Fibroblast of lung (primary cell): ENCODE data around the gene TMEM131L. TPM values are rescaled to one million over a fixed set of nuclear protein-coding genes. Genes with fewer than 3 reads are reported as not detected.

Experiments used
- DNase-seq, 2 donors: peaks; one replicate each; pipeline versions ENCODE4 v3.0.0 to v3.0.0-alpha.2; 2010; ENCODE audit warnings: low read depth in 2 of 2
- H2AFZ ChIP-seq: 2 replicates; pipeline ENCODE4 v1.5.1; 2012; ENCODE audit warnings: low read length, control low read depth, inconsistent platforms
- H3K27ac ChIP-seq: 2 replicates; pipeline ENCODE4 v1.5.1; 2011; ENCODE audit warnings: low read length, control low read depth; ENCODE audit not compliant: insufficient read depth
- H3K27me3 ChIP-seq: 2 replicates; pipeline ENCODE4 v1.5.1; 2011; ENCODE audit warnings: mild to moderate bottlenecking, low read length; ENCODE audit not compliant: control insufficient read depth, insufficient read depth
- H3K36me3 ChIP-seq: 2 replicates; pipeline ENCODE4 v1.5.1; 2011; ENCODE audit warnings: low read length; ENCODE audit not compliant: control insufficient read depth, insufficient read depth
- H3K4me1 ChIP-seq: 2 replicates; pipeline ENCODE4 v1.5.1; 2011; ENCODE audit warnings: low read length; ENCODE audit not compliant: control insufficient read depth, insufficient read depth; ENCODE audit errors: extremely low read depth
- H3K4me2 ChIP-seq: 2 replicates; pipeline ENCODE4 v1.5.1; 2011; ENCODE audit warnings: low read length, control low read depth; ENCODE audit not compliant: insufficient read depth; ENCODE audit errors: extremely low read depth
- H3K4me3 ChIP-seq, 4 experiments: fragments of 200-600 bp in 1 of 4; sonication (generic) in 1 of 4; replicated peaks in 1 of 4; 2 replicates each; pipeline ENCODE4 v1.5.1; 2011 to 2016; ENCODE audit warnings: low read length in 4 of 4, low read depth in 3 of 4, mild to moderate bottlenecking in 3 of 4, control low read depth in 2 of 4, inconsistent platforms in 1 of 4, mixed read lengths in 1 of 4; ENCODE audit not compliant: insufficient read depth in 1 of 4; ENCODE audit errors: control extremely low read depth in 1 of 4
- H3K79me2 ChIP-seq: 2 replicates; pipeline ENCODE4 v1.5.1; 2012; ENCODE audit warnings: mild to moderate bottlenecking, low read length, inconsistent platforms; ENCODE audit not compliant: control insufficient read depth, insufficient read depth
- H3K9ac ChIP-seq: 2 replicates; pipeline ENCODE4 v1.5.1; 2011; ENCODE audit warnings: mild to moderate bottlenecking, low read length, control low read depth; ENCODE audit not compliant: insufficient read depth
- H3K9me3 ChIP-seq: 2 replicates; pipeline ENCODE4 v1.5.1; 2012; ENCODE audit warnings: low read depth, low read length; ENCODE audit not compliant: control insufficient read depth, insufficient read depth
- H4K20me1 ChIP-seq: 2 replicates; pipeline ENCODE4 v1.5.1; 2011; ENCODE audit warnings: low read length; ENCODE audit not compliant: control insufficient read depth, insufficient read depth; ENCODE audit errors: extremely low read depth
- CTCF ChIP-seq, 2 donors: IDR thresholded peaks in 1 of 2; conservative IDR thresholded peaks in 1 of 2; 1 replicate in 1 of 2; 2 replicates in 1 of 2; pipeline ENCODE4 v1.5.1; 2011 to 2012; ENCODE audit warnings: low read length in 2 of 2, control low read depth in 1 of 2, inconsistent platforms in 1 of 2, low read depth in 1 of 2, mild to moderate bottlenecking in 1 of 2
- EZH2 ChIP-seq: IDR thresholded peaks from 2 replicates; pipeline ENCODE4 v1.5.1; 2012; ENCODE audit warnings: low read length, control low read depth, mild to moderate bottlenecking; ENCODE audit errors: missing control alignments
- polyA plus RNA-seq, 2 donors: library from polyadenylated mRNA; depleted of rRNA in 1 of 2; stranded (reverse) in 1 of 2; unstranded in 1 of 2; fragments of >200 nt; gene quantifications; 2 replicates each; pipeline ENCODE4 v1.2.1, GENCODE V29; 2011 to 2012; ENCODE audit warnings: missing spikeins in 1 of 2
- total RNA-seq: library from RNA; depleted of rRNA; stranded (reverse); fragments of >200 nt; gene quantifications from 2 replicates; pipeline ENCODE4 v1.2.1, GENCODE V29; 2014

Gene TMEM131L
- total and polyA plus RNA-seq, 2 donors (not counting 1 experiment from before 2014, with no cell fraction given), result 7.7 to 15.0 TPM

- Histone ChIP-seq H3K36me3 (no peaks in the 10 kb centered on the region), H4K20me1 (no peaks in the 10 kb centered on the region), H3K4me1 (no peaks in the 10 kb centered on the region), H3K9ac (no peak overlapping the region), H3K4me3 (no peak overlapping the region), H2AFZ (no peak overlapping the region), H3K27ac (no peak overlapping the region), H3K79me2 (no peaks in the 10 kb centered on the region), H3K9me3 (no peaks in the 10 kb centered on the region), H3K4me2 (no peak overlapping the region), H3K27me3 (no peaks in the 10 kb centered on the region)
- TF ChIP-seq CTCF (conservative IDR thresholded peaks at IDR 0.05 in 1 of 2, IDR thresholded peaks at IDR 0.05 in 1 of 2; ENCODE audit: low read depth in 1 of 2, low read length in 2 of 2) (no peak), EZH2 (no peak)
- DNase-seq, result no peak
Measured at GRCh38 chr4:153592064-153592463, 125.9 kb downstream of the TMEM131L start.

GRCh38 chr4:153593161-153593560, 127.0 kb downstream of the TMEM131L start:
- Histone ChIP-seq H3K79me2 (no peaks in the 10 kb centered on the region), H3K27me3 (no peaks in the 10 kb centered on the region), H2AFZ (no peak overlapping the region), H3K9me3 (no peaks in the 10 kb centered on the region), H3K4me2 (no peak overlapping the region), H3K4me1 (no peaks in the 10 kb centered on the region), H3K4me3 (no peak overlapping the region), H3K36me3 (no peaks in the 10 kb centered on the region), H3K9ac (no peak overlapping the region), H3K27ac (no peak overlapping the region), H4K20me1 (no peaks in the 10 kb centered on the region)
- TF ChIP-seq EZH2 (no peak), CTCF (conservative IDR thresholded peaks at IDR 0.05 in 1 of 2, IDR thresholded peaks at IDR 0.05 in 1 of 2; ENCODE audit: low read depth in 1 of 2, low read length in 2 of 2) (peak in 1 of 2 donors; percentile 10)
- DNase-seq, result no peak

- Histone ChIP-seq H2AFZ (no peak overlapping the region), H3K9me3 (no peaks in the 10 kb centered on the region), H3K4me2 (no peak overlapping the region), H3K27me3 (no peaks in the 10 kb centered on the region), H4K20me1 (no peaks in the 10 kb centered on the region), H3K36me3 (no peaks in the 10 kb centered on the region), H3K79me2 (no peaks in the 10 kb centered on the region), H3K27ac (no peak overlapping the region), H3K4me1 (no peaks in the 10 kb centered on the region), H3K4me3 (no peak overlapping the region), H3K9ac (no peak overlapping the region)
- TF ChIP-seq EZH2 (no peak), CTCF (conservative IDR thresholded peaks at IDR 0.05 in 1 of 2, IDR thresholded peaks at IDR 0.05 in 1 of 2; ENCODE audit: low read depth in 1 of 2, low read length in 2 of 2) (no peak)
- DNase-seq, result peak in 1 of 2 donors; percentile 73
Measured at GRCh38 chr4:153594210-153594609, 128.1 kb downstream of the TMEM131L start.
